ENCODE results near the gene FRMD4A.

GRCh38 chr10:13705526-13706174 is 625.1 kb downstream of the FRMD4A start:
- TF ChIP-seq CREB1 (IDR thresholded peaks at IDR 0.05; ENCODE audit: low read depth) (no peak), FOXM1 (IDR thresholded peaks at IDR 0.05; ENCODE audit: borderline replicate concordance, low read depth) (no peak), RAD21 (IDR thresholded peaks at IDR 0.05; ENCODE audit: low read depth) (no peak), EP300 (IDR thresholded peaks at IDR 0.05; ENCODE audit: borderline replicate concordance) (no peak), TCF12 (IDR thresholded peaks at IDR 0.05; ENCODE audit: low read depth) (no peak), TAF1 (IDR thresholded peaks at IDR 0.05; ENCODE audit: low read depth) (no peak), EGR1 (IDR thresholded peaks at IDR 0.05) (no peak), NFIC (IDR thresholded peaks at IDR 0.05) (no peak), REST (IDR thresholded peaks at IDR 0.05; ENCODE audit: low read depth) (no peak), CEBPB (IDR thresholded peaks at IDR 0.05) (no peak), TEAD4 (IDR thresholded peaks at IDR 0.05) (no peak), YY1 (IDR thresholded peaks at IDR 0.05; ENCODE audit: low read depth) (no peak), MAX (IDR thresholded peaks at IDR 0.05) (no peak), USF1 (IDR thresholded peaks at IDR 0.05) (no peak)

All from Ishikawa (cell line).